H1 (cell line): ENCODE measurements around the gene SLC26A8. TPM values are rescaled to one million over a fixed set of nuclear protein-coding genes. Genes with fewer than 3 reads are reported as not detected.

Experiments
- CTCF ChIA-PET: fragments of 300-600 bp; sonication (Branson Sonifier 250); formaldehyde crosslinking; loops from one replicate; lab custom pipeline; 2021; ENCODE audit not compliant: partially characterized antibody; lab: Charles Lee
- POLR2A ChIA-PET: fragments of 300-600 bp; sonication (Branson Sonifier 250); formaldehyde crosslinking; loops from one replicate; lab custom pipeline; 2021; ENCODE audit warnings: inconsistent platforms; ENCODE audit not compliant: partially characterized antibody; lab: Charles Lee
- DNase-seq, 2 experiments: peaks; one replicate each; pipeline versions ENCODE4 v3.0.0 to v3.0.0-alpha.2; 2010 to 2022; ENCODE audit warnings: low spot score in 2 of 2, low read depth in 1 of 2, mixed read lengths in 1 of 2
- FAIRE-seq: peaks from 2 replicates; lab custom pipeline; 2011; peaks lifted over from hg19 to GRCh38; lab: Jason Lieb, UNC
- H2AFZ ChIP-seq: 2 replicates; pipeline ENCODE4 v1.8.1; 2012; ENCODE audit warnings: low read length, inconsistent platforms
- H2AK5ac ChIP-seq: 2 replicates; pipeline ENCODE4 v1.6.1; 2013; ENCODE audit warnings: low read depth, low read length
- H2BK120ac ChIP-seq: replicated peaks from 2 replicates; pipeline ENCODE3; 2013; ENCODE audit warnings: low read depth, low read length, inconsistent platforms
- H2BK12ac ChIP-seq: 2 replicates; pipeline ENCODE4 v1.6.1; 2013; ENCODE audit warnings: low read depth, low read length
- H2BK15ac ChIP-seq: 2 replicates; pipeline ENCODE4 v1.6.1; 2013; ENCODE audit warnings: low read length
- H2BK20ac ChIP-seq: 2 replicates; pipeline ENCODE4 v1.6.1; 2013; ENCODE audit warnings: low read length
- H2BK5ac ChIP-seq: 2 replicates; pipeline ENCODE4 v1.6.1; 2013; ENCODE audit warnings: low read depth, low read length
- H3K14ac ChIP-seq: 2 replicates; pipeline ENCODE4 v1.6.1; 2013; ENCODE audit warnings: inconsistent platforms; ENCODE audit not compliant: insufficient read length
- H3K18ac ChIP-seq: 2 replicates; pipeline ENCODE4 v1.6.1; 2013; ENCODE audit warnings: low read length; ENCODE audit errors: extremely low read depth
- H3K23ac ChIP-seq: 2 replicates; pipeline ENCODE4 v1.6.1; 2013; ENCODE audit warnings: inconsistent platforms; ENCODE audit not compliant: insufficient read length
- H3K23me2 ChIP-seq: 2 replicates; pipeline ENCODE4 v1.6.1; 2013; ENCODE audit warnings: low read depth, low read length
- H3K27ac ChIP-seq: 2 replicates; pipeline ENCODE4 v1.6.1; 2011; ENCODE audit warnings: low read depth, low read length, inconsistent platforms
- H3K27me3 ChIP-seq, 4 experiments: replicated peaks in 1 of 4; 1 replicate in 1 of 4; 2 replicates in 3 of 4; pipeline versions ENCODE4 v1.6.1 to v1.8.1; 2011 to 2013; ENCODE audit warnings: low read length in 3 of 4, mild to moderate bottlenecking in 3 of 4, inconsistent platforms in 2 of 4, mixed read lengths in 2 of 4, moderate library complexity in 1 of 4; ENCODE audit not compliant: control insufficient read depth in 3 of 4, insufficient read depth in 3 of 4; ENCODE audit errors: extremely low read depth in 1 of 4
- H3K36me3 ChIP-seq, 4 experiments: 2 replicates each; pipeline versions ENCODE4 v1.6.1 to v1.8.1; 2011 to 2013; ENCODE audit warnings: mild to moderate bottlenecking in 4 of 4, low read length in 3 of 4, moderate library complexity in 2 of 4, control low read depth in 1 of 4, inconsistent platforms in 1 of 4; ENCODE audit not compliant: insufficient read depth in 4 of 4, control insufficient read depth in 2 of 4
- H3K4ac ChIP-seq: replicated peaks from 2 replicates; pipeline ENCODE3; 2013; ENCODE audit warnings: low read length, low read depth, mixed read lengths, inconsistent platforms; ENCODE audit not compliant: insufficient read length
- H3K4me1 ChIP-seq, 4 experiments: replicated peaks in 1 of 4; 1 replicate in 1 of 4; 2 replicates in 3 of 4; pipeline versions ENCODE4 v1.6.1 to v1.8.1; 2011 to 2013; ENCODE audit warnings: low read length in 3 of 4, inconsistent platforms in 2 of 4, mixed read lengths in 1 of 4; ENCODE audit not compliant: insufficient read depth in 4 of 4, control insufficient read depth in 3 of 4
- H3K4me2 ChIP-seq, 2 experiments: 2 replicates each; pipeline versions ENCODE4 v1.6.1 to v1.8.1; 2011 to 2013; ENCODE audit warnings: low read depth in 2 of 2, low read length in 2 of 2, control low read depth in 1 of 2, inconsistent platforms in 1 of 2, mild to moderate bottlenecking in 1 of 2; ENCODE audit not compliant: insufficient read depth in 1 of 2
- H3K4me3 ChIP-seq, 4 experiments: fragments of 200-600, 300-600 bp in 1 of 4; sonication (generic), shearing (Covaris generic), sonication (Bioruptor Twin) in 1 of 4; 2 replicates each; pipeline versions ENCODE4 v1.5.1 to v1.8.1; 2011 to 2016; ENCODE audit warnings: low read length in 4 of 4, low read depth in 3 of 4, control low read depth in 2 of 4, inconsistent platforms in 2 of 4, mild to moderate bottlenecking in 2 of 4, mixed read lengths in 1 of 4, moderate library complexity in 1 of 4; ENCODE audit not compliant: insufficient read depth in 2 of 4; ENCODE audit errors: extremely low read depth in 1 of 4
- H3K56ac ChIP-seq: replicated peaks from 2 replicates; pipeline ENCODE3; 2013; ENCODE audit warnings: low read depth, mild to moderate bottlenecking, mixed read lengths, low read length, inconsistent platforms; ENCODE audit not compliant: insufficient read length
- H3K79me1 ChIP-seq: 2 replicates; pipeline ENCODE4 v1.6.1; 2013; ENCODE audit warnings: low read depth, low read length, control low read depth
- H3K79me2 ChIP-seq, 2 experiments: 2 replicates each; pipeline versions ENCODE4 v1.6.1 to v1.8.1; 2012 to 2013; ENCODE audit warnings: low read length in 2 of 2, mild to moderate bottlenecking in 2 of 2, inconsistent platforms in 1 of 2; ENCODE audit not compliant: insufficient read depth in 2 of 2, control insufficient read depth in 1 of 2
- H3K9ac ChIP-seq, 4 experiments: replicated peaks in 1 of 4; 1 replicate in 1 of 4; 2 replicates in 3 of 4; pipeline versions ENCODE4 v1.6.1 to v1.8.1; 2011 to 2013; ENCODE audit warnings: low read depth in 3 of 4, low read length in 3 of 4, control low read depth in 2 of 4, mild to moderate bottlenecking in 2 of 4, moderate library complexity in 2 of 4, inconsistent platforms in 1 of 4; ENCODE audit errors: extremely low read depth in 1 of 4
- H3K9me3 ChIP-seq, 2 experiments: 2 replicates each; pipeline versions ENCODE4 v1.6.1 to v1.8.1; 2012 to 2013; ENCODE audit warnings: mild to moderate bottlenecking in 2 of 2, moderate library complexity in 2 of 2, control low read depth in 1 of 2, inconsistent platforms in 1 of 2, low read depth in 1 of 2, low read length in 1 of 2, mixed read lengths in 1 of 2; ENCODE audit not compliant: insufficient read depth in 2 of 2
- H4K20me1 ChIP-seq, 2 experiments: replicated peaks in 1 of 2; 2 replicates each; pipeline versions ENCODE3 to v1.8.1; 2011 to 2013; ENCODE audit warnings: inconsistent platforms in 2 of 2, low read length in 2 of 2, mild to moderate bottlenecking in 1 of 2; ENCODE audit not compliant: insufficient read depth in 2 of 2, control insufficient read depth in 1 of 2
- H4K5ac ChIP-seq: 2 replicates; pipeline ENCODE4 v1.6.1; 2013; ENCODE audit warnings: low read length, low read depth, mixed read lengths, inconsistent platforms; ENCODE audit not compliant: insufficient read length
- H4K8ac ChIP-seq: 2 replicates; pipeline ENCODE4 v1.8.0; 2013; ENCODE audit warnings: mild to moderate bottlenecking, moderate library complexity, low read length, inconsistent platforms; ENCODE audit not compliant: insufficient read depth; ENCODE audit errors: extremely low read depth
- H4K91ac ChIP-seq: replicated peaks from 2 replicates; pipeline ENCODE3; 2013; ENCODE audit warnings: low read length, mixed read lengths, inconsistent platforms; ENCODE audit not compliant: insufficient read length
- EGR1 ChIP-seq: IDR thresholded peaks from 2 replicates; pipeline ENCODE4 v1.6.1; 2011; ENCODE audit warnings: low read depth, low read length, borderline replicate concordance
- YY1 ChIP-seq: IDR thresholded peaks from 2 replicates; pipeline ENCODE4 v1.6.1; 2011; ENCODE audit warnings: low read depth, mild to moderate bottlenecking, low read length
- WGBS, 2 experiments: shearing (Covaris generic) in 1 of 2; methylation state at CpG; one replicate each; pipeline versions ENCODE4 v1.1.6 to v1.1.7; 2013 to 2015; ENCODE audit warnings: low lambda C conversion rate in 2 of 2, mixed read lengths in 2 of 2, inconsistent platforms in 1 of 2, low coverage in 1 of 2, missing lambda C conversion rate in 1 of 2; ENCODE audit not compliant: insufficient replicate concordance in 2 of 2, insufficient coverage in 1 of 2, insufficient read length in 1 of 2; ENCODE audit errors: extremely low coverage in 1 of 2, missing lambda C conversion rate in 1 of 2; 5-methylcytosine and 5-hydroxymethylcytosine counted together
- polyA plus RNA-seq, 7 experiments: library from polyadenylated mRNA; depleted of rRNA in 3 of 7; stranded (reverse) in 5 of 7; unstranded in 2 of 7; fragments of >200 nt in 5 of 7; fragments of 200-250 nt in 2 of 7; gene quantifications; 1 replicate in 5 of 7; 2 replicates in 1 of 7; 4 replicates in 1 of 7; pipeline versions ENCODE4 v1.2.1 to v1.2.3, GENCODE V29; 2011 to 2013; ENCODE audit warnings: missing spikeins in 2 of 7, mixed read lengths in 2 of 7
- total RNA-seq: library from RNA; stranded (reverse); fragmentation: NEBNext Ultra II Directional; extraction: Animal tissue kit (Norgen Biotek cat#: 25700); gene quantifications from 2 replicates; pipeline ENCODE4 v1.2.1, GENCODE V29; 2021

The SLC26A8 gene
- total and polyA plus RNA-seq, 2 of the 8 experiments (the other 6 are each of a cell fraction or from before 2014, with no cell fraction given): 0.56 to 0.57 TPM

- Histone ChIP-seq H3K79me2 (peaks cover 3 to 92% of the 10 kb centered on the region in 2 experiments; a peak in 3 of 4 replicates), H3K14ac (no peak overlapping the region)
- no peak for FAIRE-seq
Measured at GRCh38 chr6:36033935-36034334, 9.5 kb upstream of the SLC26A8 start.

More at GRCh38 chr6:36033935-36034334, 9.5 kb upstream of the SLC26A8 start:
- no peaks in the 10 kb centered on the region; a peak in 2 of 7 replicates for H3K4me1 ChIP-seq
- H3K79me1 ChIP-seq: peaks cover 3% of the 10 kb centered on the region; the same call in 1 of the 2 replicates
- no peak overlapping the region for H3K4me2 ChIP-seq
- no peak overlapping the region for H3K56ac ChIP-seq
- no peak for TF ChIP-seq YY1
- no peak for TF ChIP-seq EGR1
- TF ChIP-seq, all 59 proteins: peak for 0
- no peaks in the 10 kb centered on the region for H3K36me3 ChIP-seq
- no peak overlapping the region for H3K4me3 ChIP-seq
- H3K23ac ChIP-seq: no peak overlapping the region
- H4K91ac ChIP-seq: no peak overlapping the region
- H3K9me3 ChIP-seq: no peaks in the 10 kb centered on the region
- H4K8ac ChIP-seq: no peak overlapping the region
- no peaks in the 10 kb centered on the region for H3K23me2 ChIP-seq
- H4K20me1 ChIP-seq: peaks cover 10% of the 10 kb centered on the region in 2 experiments
- H2BK5ac ChIP-seq: no peak overlapping the region
- CTCF ChIA-PET: interaction anchor here (1.3 kb wide), 1 partner anchor 61 kb away, joined by 4 read pairs; no protein-coding TSS in a partner anchor
- H2BK120ac ChIP-seq: no peak overlapping the region
- WGBS, 2 experiments: 93% methylated on average over 3 of the region's 3 CpGs; no CpG with 5 or more reads in 1 of the 2 experiments
- no peak overlapping the region for H2BK20ac ChIP-seq
- H3K27me3 ChIP-seq: no peaks in the 10 kb centered on the region
- no peak overlapping the region for H2AFZ ChIP-seq
- no peak overlapping the region for H4K5ac ChIP-seq
- no peak overlapping the region; a peak in 1 of 7 replicates for H3K9ac ChIP-seq
- H2AK5ac ChIP-seq: no peak overlapping the region
- no peak overlapping the region for H3K4ac ChIP-seq
- no peak for DNase-seq
- H2BK15ac ChIP-seq: no peak overlapping the region
- H3K27ac ChIP-seq: no peak overlapping the region
- H3K18ac ChIP-seq: no peak overlapping the region
- H2BK12ac ChIP-seq: no peak overlapping the region
- POLR2A ChIA-PET: no interaction called here
